HTR-8/SVneo (cell line): ENCODE data around the gene PPP1R12C.
A peak's percentile ranks its signal among the peaks of the same experiment; 100 is the strongest.

Experiments used
- DNase-seq: peaks from one replicate; pipeline ENCODE4 v3.0.0; 2011; ENCODE audit warnings: low spot score, mixed read lengths; ENCODE audit not compliant: insufficient read length
- FAIRE-seq: peaks from 2 replicates; lab custom pipeline; 2011; peaks lifted over from hg19 to GRCh38; lab: Jason Lieb, UNC

PPP1R12C gene

GRCh38 chr19:55147545-55148251 lies 30.3 kb upstream of the PPP1R12C start:
- DNase-seq, result no peak
- no peak for FAIRE-seq

GRCh38 chr19:55146705-55147273 lies 29.4 kb upstream of the PPP1R12C start:
- DNase-seq, result peak; percentile 81
- FAIRE-seq, result peak; percentile 85

- FAIRE-seq, result no peak
These were observed 28.8 kb upstream of the PPP1R12C start for GRCh38 chr19:55146078-55146704.

GRCh38 chr19:55145232-55145631 lies 27.8 kb upstream of the PPP1R12C start:
- no peak for DNase-seq
- FAIRE-seq, result no peak

More at GRCh38 chr19:55146078-55146704, 28.8 kb upstream of the PPP1R12C start:
- peak; percentile 79 for DNase-seq

- DNase-seq (no peak), FAIRE-seq (no peak)
These were observed 24.3 kb upstream of the PPP1R12C start for GRCh38 chr19:55141696-55142095.

GRCh38 chr19:55137915-55138314 lies 20.5 kb upstream of the PPP1R12C start:
- no peak for FAIRE-seq
- DNase-seq, result no peak

GRCh38 chr19:55136399-55137102 lies 19.1 kb upstream of the PPP1R12C start:
- FAIRE-seq, result no peak
- no peak for DNase-seq

- no peak for FAIRE-seq
- no peak for DNase-seq
These were observed 17.3 kb upstream of the PPP1R12C start for GRCh38 chr19:55134736-55135135.

GRCh38 chr19:55133639-55134444 lies 16.4 kb upstream of the PPP1R12C start:
- no peak for DNase-seq
- FAIRE-seq, result no peak

- DNase-seq (no peak), FAIRE-seq (no peak)
These were observed 15.2 kb upstream of the PPP1R12C start for GRCh38 chr19:55132453-55133129.

GRCh38 chr19:55131421-55131820 lies 14.0 kb upstream of the PPP1R12C start:
- DNase-seq, result no peak

GRCh38 chr19:55119053-55119452 lies 1.6 kb upstream of the PPP1R12C start:
- DNase-seq (no peak), FAIRE-seq (no peak)

More at GRCh38 chr19:55131421-55131820, 14.0 kb upstream of the PPP1R12C start:
- FAIRE-seq, result no peak

- DNase-seq (no peak), FAIRE-seq (no peak)
These were observed 1.1 kb upstream of the PPP1R12C start for GRCh38 chr19:55118401-55118991.

- FAIRE-seq (peak; percentile 91), DNase-seq (peak; percentile 99)
These were observed 390 bp upstream of the PPP1R12C start for GRCh38 chr19:55117663-55118391.

GRCh38 chr19:55116232-55116858 lies 1.1 kb downstream of the PPP1R12C start:
- FAIRE-seq, result no peak
- peak; percentile 60 for DNase-seq

- no peak for DNase-seq
- no peak for FAIRE-seq
These were observed 1.9 kb downstream of the PPP1R12C start for GRCh38 chr19:55115446-55116065.

GRCh38 chr19:55114566-55115145 lies 2.8 kb downstream of the PPP1R12C start:
- FAIRE-seq, result no peak
- no peak for DNase-seq
